Inferior parietal cortex (tissue), 1 donor: Measurements from ENCODE around the gene NCF2.
A peak's percentile ranks its signal among the peaks of the same experiment; 100 is the strongest.
"Not testable (repeated sequence)": the region's sequence is repeated elsewhere in the genome, so short reads cannot be mapped to it uniquely, and the experiment has no call there.

Experiments used
- DNase-seq: peaks from one replicate; pipeline ENCODE4 v3.0.0-alpha.2; 2016; ENCODE audit errors: extremely low spot score

Gene NCF2, protein sequence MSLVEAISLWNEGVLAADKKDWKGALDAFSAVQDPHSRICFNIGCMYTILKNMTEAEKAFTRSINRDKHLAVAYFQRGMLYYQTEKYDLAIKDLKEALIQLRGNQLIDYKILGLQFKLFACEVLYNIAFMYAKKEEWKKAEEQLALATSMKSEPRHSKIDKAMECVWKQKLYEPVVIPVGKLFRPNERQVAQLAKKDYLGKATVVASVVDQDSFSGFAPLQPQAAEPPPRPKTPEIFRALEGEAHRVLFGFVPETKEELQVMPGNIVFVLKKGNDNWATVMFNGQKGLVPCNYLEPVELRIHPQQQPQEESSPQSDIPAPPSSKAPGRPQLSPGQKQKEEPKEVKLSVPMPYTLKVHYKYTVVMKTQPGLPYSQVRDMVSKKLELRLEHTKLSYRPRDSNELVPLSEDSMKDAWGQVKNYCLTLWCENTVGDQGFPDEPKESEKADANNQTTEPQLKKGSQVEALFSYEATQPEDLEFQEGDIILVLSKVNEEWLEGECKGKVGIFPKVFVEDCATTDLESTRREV

DNA sequence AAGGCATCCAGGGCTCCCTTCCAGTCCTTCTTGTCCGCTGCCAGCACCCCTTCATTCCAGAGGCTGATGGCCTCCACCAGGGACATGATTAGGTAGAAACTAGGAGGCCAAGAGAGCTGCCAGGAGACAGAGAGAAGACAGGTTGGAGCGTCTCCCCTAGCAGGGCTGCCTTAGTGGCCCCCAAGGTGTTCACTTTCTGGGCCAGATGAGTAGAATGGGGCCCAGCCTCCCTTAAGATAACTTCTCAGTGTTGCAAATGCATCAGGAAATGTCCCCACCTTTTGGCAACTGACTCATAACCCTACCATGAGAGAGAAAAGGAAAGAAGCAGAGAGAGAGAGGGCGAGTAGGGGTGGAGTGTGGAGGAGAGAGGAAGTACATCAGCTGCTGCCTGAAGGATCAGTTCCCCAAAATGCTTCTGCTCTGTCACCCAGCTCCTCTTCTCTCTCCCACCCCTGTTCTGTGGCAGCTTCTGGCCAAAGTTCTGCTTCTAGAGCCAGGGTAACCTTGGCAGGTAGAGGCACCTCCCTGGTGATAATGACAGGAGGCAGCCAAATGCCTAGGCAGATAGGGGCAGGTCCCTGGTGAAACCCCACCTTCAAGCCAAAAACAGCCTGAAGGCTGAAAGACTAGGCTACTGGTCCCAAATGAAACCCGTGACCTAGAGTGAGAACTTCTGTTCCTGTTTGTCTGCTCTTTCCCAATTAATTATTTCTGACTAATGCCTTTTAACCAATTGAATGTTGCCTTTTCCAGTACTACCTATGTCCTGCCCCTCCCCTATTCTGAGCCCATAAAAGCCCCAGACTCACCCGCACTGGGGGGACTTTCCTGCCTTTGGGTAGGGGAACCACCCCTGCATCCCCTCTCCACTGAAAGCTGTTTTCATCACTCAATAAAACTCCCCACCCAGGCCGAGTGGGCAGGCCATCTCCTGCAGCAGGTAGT is at the start of gene NCF2:
NCF2 (minus strand) TSS at position 216 of the 948 bp plus-strand sequence; CDS start at position 86, 130 bp downstream.
- no peak for DNase-seq

DNA sequence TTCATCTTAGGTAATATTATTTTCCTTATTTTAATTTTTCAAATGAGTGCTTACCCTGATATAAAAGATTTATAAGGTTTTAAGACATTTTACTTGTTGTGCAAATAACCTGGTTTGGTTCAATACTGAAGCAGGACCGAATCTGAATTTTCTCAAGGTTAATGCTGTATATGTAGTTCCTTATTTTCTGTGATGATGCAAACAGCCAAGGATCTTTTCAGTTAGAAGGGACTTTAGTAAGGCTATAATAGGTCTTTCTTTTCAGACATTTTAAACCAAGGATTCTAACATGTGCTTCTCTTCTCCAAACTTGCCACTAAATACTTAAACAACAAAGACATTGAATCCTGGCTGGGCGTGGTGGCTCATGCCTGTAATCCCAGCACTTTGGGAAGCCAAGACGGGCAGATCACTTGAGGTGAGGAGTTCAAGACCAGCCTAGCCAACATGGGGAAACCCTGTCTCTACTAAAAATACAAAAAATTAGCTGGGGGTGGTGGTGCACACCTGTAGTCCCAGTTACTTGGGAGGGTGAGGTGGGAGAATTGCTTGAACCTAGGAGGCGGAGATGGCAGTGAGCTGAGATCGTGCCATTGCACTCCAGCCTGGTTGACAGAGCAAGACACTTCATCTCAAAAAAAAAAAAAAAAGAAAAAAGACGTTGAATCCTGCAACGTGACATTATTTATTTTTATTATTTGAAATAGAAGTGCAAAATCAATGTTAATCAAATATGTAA is 48.6 kb upstream of the NCF2 start:
- no peak for DNase-seq

DNA sequence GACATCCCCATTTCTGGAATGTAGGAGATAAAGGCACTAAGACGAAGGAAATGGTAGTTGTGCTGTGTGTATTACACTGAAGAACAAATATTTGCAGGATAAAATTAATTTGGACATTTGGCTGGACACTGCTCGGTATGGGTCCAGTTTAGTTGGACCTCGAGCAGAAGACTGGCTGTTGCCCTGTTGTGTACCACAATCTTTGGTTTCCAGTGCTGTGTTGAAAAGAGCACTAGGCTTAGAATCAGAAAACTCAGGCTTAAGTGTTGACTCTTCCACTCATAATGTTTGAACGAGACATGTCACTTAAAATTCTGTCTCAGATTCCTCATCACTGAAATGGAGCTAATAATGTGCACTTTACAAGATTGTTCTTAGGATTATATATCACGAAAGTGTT is 46.5 kb upstream of the NCF2 start:
- DNase-seq, result no peak

DNA sequence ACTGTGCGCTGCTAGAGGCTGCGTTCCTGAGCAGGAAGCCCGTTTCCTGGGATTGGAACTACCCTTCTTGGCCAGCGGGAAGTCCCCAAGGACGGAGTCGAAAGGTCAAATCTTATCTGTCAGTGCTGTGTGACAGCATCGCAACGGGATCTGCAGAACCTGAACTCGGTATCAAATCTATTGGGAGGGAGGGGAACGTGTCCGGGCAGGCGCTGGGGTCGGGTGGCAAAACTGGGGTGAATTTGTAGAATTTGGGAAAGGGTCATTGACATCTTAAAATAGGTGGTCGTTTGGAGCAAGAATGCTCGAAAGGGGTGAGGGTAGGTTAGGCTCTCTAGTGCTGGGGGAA is 46.0 kb upstream of the NCF2 start:
- no peak for DNase-seq

DNA sequence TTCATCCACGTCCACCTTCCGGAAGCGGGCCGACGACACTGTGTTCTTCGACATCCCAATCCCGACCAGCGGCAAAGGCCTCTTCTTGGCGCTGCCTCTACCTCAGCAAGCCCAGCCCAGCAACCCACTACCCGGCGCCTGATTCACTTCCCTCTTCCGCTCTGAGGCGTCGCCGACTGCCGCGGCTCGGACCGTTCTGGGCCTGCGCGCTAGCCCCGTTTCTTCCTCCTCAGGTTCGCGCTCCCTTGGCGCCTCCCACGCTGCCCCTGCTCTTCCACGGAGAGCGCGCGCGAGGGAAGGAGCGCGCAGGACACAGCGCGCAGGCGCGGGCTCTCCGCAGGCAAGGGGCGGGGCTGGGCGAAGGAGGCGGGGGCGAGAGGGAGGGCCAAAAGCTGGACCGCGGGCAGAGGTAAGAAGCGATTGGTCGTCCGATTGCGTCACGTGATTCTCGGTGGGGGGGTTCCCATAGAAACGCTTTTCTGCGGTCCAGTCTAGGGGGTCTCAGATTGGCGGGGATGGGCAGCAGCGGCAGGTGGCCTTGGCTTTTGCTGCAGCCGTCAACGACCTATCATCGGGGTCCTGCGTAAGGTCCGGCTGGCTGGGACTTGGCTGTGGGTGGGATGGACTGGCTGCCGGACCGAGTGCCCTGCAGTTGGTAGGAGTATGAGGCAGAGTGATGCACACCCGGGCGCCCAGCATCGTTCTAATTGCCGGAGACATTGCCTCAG is 45.5 kb upstream of the NCF2 start, which contains the start of gene ARPC5:
ARPC5 (minus strand) TSS at position 178 of the 728 bp plus-strand sequence; CDS start at position 54, 124 bp downstream.
- peak; percentile 96 for DNase-seq

DNA sequence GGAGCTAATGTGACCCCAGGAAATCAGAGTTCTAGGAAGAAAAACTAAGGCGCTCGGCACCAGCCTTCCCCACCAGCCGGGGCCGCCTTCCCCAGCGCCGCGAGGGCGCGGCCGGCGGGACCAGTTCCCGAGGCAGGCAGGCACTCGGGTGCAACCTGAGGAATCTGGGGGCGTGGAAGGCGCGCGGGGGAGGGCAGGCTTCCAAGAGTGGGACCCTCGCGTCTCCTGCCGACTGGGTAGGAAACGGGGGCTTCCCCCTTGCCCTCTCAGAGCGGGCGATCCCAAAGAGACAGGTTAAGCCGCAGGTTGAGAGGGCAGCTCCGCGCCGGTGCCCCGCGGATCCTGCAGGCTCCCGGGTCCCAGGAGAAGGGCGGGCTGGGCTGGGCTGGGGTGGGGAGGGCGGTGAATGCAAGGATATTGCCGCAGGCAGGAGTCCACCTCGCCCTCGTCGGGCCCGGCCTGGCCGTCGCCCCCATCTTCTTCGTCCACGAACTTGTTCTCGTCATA is 44.9 kb upstream of the NCF2 start:
- no peak for DNase-seq

DNA sequence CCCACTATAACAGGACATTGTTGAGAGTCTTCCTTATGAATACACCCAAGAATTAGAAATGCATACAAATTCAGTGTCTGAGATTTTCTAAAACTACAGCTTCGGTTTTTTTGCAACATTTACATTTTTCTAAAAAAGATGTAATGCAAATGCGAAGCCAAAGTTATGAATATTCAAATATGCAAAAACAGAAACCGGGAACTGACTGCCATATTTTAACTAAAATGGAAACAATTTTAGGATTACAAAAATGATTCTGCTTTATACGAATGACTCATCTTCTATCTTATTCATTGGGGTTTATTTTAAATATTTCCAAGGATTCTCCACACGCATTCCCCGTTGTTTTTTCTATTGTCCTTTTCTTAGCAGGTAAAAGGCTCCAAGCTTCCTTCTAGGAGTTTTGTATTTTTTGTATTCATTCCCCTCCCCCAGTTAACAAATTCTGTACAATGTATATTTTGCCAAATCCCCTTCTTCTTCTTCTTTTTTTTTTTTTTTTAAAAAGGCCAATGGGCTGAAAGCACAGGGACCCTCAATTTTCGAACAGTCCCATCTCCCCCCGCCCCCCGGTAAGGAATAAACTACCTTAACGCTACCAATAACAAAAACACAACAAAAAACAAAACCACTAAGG is 44.3 kb upstream of the NCF2 start:
- no peak for DNase-seq

DNA sequence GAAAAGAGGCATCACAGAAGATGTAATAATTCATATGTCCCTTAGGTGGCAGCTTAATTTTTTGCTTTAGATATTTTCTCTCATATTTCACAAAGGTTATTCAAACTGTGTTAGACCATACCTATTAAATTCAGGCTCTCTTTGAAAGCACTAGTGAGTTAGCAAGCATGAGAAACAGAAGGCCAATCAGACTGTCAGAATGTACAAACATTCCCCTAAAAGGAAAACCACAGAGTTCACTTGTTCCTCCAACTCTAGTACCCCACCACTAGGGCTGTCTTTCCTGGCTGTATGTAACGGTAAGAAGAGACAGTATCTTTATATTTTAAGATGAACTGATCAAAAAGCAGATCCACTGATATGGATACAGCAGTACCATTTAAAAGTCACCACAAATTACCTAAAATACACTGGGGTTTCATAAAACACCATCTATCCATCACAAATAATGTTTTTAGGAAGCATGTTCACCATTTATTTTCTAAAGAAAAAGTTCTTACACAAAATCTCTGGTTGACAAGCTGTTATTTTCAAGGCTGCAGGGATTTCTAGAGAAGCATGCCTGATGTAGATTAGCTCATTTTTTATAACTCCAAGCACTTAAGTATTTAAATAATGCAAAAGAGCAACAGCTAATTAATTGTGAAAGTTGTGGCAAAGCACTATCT is 43.6 kb upstream of the NCF2 start:
- peak; percentile 67 for DNase-seq

DNA sequence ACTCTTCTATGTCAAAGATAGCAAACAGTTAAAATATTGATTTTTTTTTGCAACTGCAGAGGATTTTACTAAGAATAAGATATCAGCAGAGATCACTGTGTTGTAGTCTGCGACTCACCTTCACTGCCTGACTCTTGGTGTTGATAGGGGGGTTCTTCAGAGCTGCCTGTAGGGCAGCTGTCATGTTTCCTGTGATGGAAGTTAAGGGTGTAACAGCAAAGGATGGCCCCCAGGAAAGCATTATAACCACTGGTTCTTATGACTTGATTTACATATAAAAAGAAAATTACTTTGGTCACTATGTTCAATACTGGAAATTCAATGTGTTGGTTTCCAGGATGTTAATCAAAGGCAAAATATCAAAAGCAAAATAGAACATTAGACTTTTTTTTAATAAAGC is 42.7 kb upstream of the NCF2 start:
- no peak for DNase-seq

DNA sequence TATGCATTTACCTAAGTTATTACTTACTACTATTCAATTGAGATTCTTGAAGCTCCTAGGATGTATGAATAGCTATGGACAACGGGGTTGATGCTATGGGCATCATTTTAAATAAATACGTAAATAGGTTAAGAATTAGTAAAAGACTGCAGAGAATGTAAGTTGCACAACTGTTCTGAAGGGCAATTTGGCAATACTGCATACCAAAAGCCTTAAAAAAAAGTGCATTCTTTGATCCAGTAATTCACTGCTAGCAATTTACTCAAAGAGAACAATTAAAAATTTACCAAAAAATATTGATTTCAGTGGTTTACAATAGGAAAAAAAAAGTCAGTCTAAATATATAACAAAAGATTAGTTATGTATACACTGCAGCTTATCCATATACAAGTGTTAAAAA is 41.9 kb upstream of the NCF2 start:
- no peak for DNase-seq

DNA sequence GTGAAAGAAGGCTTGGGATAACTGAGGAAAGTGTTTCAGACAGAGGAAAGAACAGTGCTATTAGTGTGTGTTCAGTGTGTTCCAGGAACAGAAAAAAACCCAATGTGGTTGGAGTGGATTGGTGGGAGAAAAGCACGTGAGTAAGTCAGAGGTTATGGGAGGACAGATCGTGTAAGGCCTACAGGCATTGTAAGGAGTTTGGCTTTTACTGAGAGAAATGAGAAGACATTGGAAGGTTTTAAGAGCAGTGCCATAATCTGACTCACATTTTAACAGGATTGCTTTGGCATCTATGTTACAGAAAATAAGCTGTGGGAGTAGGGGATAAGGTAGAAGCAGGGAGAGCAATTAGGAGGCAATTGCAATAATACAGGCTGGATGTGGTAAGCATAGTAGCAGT is 40.5 kb upstream of the NCF2 start:
- no peak for DNase-seq

DNA sequence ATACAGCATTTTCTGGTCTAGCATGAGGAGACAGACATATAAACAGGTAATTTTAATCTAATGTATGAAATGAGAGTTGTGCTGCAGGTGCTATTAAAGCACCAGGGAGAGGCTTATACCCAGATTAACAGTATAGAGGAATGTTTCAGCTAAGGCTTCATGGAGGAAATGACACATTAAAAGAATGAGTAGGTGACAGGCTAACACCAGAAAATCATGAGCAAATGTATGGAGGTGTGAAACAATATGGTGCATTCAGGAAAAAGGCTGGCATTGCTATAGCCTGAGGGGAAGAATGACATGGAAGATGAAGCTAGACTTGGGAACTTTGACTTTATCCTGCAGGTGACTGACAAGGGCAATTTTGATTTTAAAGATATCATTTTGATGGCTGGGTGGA is 38.3 kb upstream of the NCF2 start:
- DNase-seq, result no peak

DNA sequence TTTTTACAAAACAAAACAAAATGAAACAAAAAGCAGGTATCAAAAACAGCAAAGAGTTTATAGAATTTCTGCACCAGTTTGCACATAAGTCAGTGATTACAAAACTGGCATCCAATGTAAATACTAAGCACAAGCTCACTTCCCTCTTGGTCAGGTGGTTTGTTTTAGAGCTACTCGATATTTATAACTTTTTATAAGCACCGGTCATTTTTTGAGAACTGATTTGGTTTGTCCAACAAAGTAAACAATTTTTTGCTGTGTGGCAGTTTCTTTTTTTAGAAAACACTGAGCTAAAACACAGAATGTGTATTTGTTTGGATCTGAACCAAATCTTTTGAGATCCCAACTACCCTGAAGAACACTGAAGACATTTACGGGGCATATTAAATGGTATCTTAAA is 36.0 kb upstream of the NCF2 start:
- DNase-seq, result not testable (repeated sequence)

DNA sequence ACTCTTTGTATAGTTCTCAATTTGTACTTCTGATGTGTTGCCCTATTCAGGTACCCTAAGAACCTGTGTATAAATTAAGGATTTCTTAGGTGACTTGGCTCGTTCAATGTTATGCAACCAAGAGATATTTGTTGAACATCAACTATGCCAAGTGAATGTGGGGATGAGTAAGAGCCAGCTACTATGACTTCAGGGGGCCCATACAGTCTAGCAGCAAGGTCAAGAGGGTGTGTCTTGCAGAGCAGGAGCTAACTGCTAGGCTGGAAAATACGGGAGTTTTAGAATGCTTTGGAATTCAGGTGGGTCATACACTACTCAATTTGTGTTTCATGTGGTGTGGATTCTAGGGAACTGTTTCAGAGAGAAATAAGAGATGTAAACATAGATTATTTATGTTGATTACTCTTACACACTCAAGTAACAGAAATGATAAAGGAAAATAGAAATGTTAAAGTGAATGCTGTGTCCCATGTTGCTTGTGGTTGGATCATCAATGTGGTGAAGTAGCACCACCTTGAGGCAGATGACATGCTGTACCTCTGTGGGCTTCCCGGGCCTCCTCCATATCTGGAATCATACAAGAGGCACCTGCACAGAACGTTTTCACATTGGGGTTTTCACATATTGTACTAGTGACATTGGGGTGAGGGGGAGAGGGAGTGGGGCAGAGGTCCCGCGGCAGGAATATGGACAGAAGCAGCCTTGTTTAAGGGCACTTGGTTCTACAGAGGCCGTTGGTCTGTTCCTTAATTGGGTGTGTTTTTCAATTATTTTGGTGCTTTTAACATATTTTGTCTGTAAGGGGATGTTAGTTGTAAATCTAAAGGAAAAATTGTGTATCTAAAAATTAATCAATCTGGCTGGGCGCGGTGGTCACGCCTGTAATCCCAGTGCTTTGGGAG is 32.9 kb upstream of the NCF2 start:
- DNase-seq, result peak; percentile 77

DNA sequence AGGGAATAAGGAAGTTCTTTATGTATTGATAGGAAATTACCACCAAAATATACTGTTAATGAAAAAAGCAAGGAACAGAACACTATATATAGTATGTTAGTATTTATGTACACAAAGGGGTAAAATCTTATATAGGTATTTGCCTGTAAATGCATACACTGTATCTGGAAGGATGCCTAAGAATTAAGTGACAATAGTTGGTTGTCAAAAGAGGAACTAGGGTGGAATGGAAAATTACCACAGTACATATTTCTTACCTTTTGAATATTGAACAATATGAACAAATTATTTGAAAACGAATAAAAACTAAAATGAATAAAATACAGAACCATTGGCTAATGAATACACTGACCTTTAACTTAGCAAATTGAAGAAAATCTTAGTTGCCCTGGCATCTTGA is 31.8 kb upstream of the NCF2 start:
- DNase-seq, result no peak

DNA sequence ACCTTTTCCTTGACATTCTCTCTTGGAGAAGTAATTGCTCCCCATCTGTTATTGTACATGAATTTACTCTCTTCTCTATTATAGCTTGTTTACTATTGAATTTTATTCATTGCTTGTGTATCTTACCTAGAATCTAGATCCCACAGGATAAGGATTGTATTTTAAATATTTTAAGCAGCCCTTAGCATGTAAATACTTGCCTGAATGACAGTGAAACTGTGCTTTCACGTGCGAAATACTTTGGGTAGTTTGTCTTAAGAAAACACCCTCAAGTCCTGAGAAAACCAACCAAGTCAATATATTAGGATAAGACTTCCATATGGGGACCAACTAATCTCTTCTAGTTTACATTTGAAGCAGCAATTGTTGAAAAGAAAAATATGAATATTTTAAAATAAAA is 30.1 kb upstream of the NCF2 start:
- DNase-seq, result no peak

DNA sequence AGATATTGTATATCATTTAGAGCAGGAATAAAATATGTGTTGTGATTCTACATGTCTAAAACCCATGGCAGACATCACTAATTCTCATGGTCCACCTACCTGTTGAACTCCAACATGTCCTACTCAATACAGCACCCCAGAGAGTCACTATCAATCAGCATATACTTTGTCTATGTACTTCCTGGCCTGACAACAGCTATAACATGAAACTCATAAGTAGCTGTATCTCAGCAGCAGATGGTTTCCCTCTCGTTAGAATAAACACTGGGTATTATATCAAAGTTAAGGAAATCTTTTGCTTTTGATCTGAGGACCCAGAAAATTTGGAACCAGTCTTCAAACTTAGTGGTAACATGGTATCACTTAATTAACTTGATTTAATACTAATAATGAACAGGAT is 29.5 kb upstream of the NCF2 start:
- no peak for DNase-seq

DNA sequence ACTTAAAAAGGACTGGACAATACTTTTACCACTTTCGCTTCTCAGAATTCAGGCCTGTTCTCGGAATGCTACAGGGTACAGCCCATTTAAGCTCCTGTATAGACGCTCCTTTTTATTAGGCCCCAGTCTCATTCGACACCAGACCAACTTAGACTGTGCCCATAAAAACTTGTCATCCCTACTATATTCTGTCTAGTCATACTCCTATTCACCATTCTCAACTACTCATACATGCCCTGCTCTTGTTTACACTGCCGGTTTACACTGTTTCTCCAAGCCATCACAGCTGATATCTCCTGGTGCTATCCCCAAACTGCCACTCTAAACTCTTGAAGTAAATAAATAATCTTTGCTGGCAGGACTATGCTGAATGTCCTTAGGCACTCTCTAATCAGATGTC is 27.9 kb upstream of the NCF2 start:
- DNase-seq, result not testable (repeated sequence)

DNA sequence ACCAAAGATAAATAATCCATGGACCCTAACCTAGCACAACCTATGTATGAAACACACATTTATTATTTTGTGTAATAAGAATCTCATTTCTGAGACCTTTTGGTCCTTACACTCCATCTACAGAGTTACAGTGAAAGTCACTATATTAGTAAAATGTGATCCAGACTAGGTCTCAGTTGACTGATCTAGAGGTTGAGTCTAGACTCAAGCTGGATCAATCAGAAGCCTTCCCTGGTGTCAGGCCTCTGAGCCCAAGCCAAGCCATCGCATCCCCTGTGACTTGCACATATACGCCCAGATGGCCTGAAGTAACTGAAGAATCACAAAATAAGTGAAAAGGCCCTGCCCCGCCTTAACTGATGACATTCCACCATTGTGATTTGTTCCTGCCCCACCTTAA is 22.7 kb upstream of the NCF2 start:
- not testable (repeated sequence) for DNase-seq
